ENCODE measurements around the gene CCDC43. TPM values are rescaled to one million over a fixed set of nuclear protein-coding genes. Genes with fewer than 3 reads are reported as not detected.
A peak's percentile ranks its signal among the peaks of the same experiment; 100 is the strongest.
"Not testable (repeated sequence)": the region's sequence is repeated elsewhere in the genome, so short reads cannot be mapped to it uniquely, and the experiment has no call there.

The CCDC43 gene
- total RNA-seq, 1 experiment from 2014 or later = 33.0 TPM

DNA sequence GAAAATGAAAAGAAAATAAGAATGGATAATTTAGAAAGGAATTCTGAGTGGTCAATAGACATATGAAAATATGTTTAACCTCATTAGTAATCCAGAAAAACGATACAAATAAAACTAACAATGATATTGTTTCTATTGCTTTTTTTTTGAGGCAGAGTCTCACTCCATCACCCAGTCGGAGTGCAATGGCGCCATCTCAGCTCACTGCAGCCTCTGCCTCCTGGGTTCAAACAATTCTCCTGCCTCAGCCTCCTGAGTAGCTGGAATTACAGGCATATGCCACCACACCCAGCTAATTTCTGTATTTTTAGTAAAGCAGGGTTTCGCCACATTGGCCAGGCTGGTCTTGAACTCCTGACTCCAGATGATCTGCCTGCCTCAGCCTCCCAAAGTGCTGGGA is 55.2 kb downstream of the CCDC43 start:
- intact Hi-C loops (cut with micrococcal nuclease); H3K4me1 ChIP-seq (ENCODE audit: control insufficient read depth in 1 of 2, insufficient read depth in 2 of 2, low read length in 2 of 2); ATAC-seq; H3K9me2 ChIP-seq (ENCODE audit: insufficient read depth); H3K4me3 ChIP-seq (replicated peaks in 1 of 2; ENCODE audit: low read depth in 1 of 2, low read length in 2 of 2); DNase-seq (ENCODE audit: low read depth, low spot score); H3K79me2 ChIP-seq (ENCODE audit: insufficient read depth, low read length); POLR2A ChIA-PET; H4K20me1 ChIP-seq (ENCODE audit: insufficient read depth); BruUV-seq (replicated peaks); H3K36me3 ChIP-seq (ENCODE audit: control insufficient read depth in 1 of 2, insufficient read depth in 2 of 2, low read length in 2 of 2); H3K9ac ChIP-seq (ENCODE audit: low read length); H2AFZ ChIP-seq (ENCODE audit: low read depth, low read length, poor library complexity, severe bottlenecking); H3K27me3 ChIP-seq (ENCODE audit: insufficient read depth, low read length); H3K27ac ChIP-seq (ENCODE audit: low read depth, low read length); H3K9me3 ChIP-seq (ENCODE audit: control insufficient read depth in 1 of 2, insufficient read depth in 1 of 2, low read depth in 1 of 2, low read length in 2 of 2); H3K4me2 ChIP-seq (ENCODE audit: low read length); RAD21 ChIA-PET (ENCODE audit: low non-redundant PET in 1 of 2, low total read pairs in 2 of 2, uncharacterized antibody in 2 of 2, unreplicated experiment in 2 of 2): not testable (repeated sequence)
- CTCF ChIA-PET = interaction anchor here (1.0 to 5.8 kb wide), 3 partner anchors 11 to 690 kb away, joined by 3 to 32 read pairs (median 4); no protein-coding TSS in a partner anchor
- TF ChIP-seq RAD21 (IDR thresholded peaks at IDR 0.05; ENCODE audit: low read depth) = peak; percentile 38; the same call in 1 of the 2 replicates
- TF ChIP-seq, protein P1, sequence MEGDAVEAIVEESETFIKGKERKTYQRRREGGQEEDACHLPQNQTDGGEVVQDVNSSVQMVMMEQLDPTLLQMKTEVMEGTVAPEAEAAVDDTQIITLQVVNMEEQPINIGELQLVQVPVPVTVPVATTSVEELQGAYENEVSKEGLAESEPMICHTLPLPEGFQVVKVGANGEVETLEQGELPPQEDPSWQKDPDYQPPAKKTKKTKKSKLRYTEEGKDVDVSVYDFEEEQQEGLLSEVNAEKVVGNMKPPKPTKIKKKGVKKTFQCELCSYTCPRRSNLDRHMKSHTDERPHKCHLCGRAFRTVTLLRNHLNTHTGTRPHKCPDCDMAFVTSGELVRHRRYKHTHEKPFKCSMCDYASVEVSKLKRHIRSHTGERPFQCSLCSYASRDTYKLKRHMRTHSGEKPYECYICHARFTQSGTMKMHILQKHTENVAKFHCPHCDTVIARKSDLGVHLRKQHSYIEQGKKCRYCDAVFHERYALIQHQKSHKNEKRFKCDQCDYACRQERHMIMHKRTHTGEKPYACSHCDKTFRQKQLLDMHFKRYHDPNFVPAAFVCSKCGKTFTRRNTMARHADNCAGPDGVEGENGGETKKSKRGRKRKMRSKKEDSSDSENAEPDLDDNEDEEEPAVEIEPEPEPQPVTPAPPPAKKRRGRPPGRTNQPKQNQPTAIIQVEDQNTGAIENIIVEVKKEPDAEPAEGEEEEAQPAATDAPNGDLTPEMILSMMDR (IDR thresholded peaks at IDR 0.05 in 2 of 3, conservative IDR thresholded peaks at IDR 0.05 in 1 of 3; ENCODE audit: borderline replicate concordance in 1 of 3, insufficient read depth in 1 of 3, low read depth in 2 of 3, low read length in 2 of 3) = peak in 1 of 3 experiments; percentile 16; a peak in 1 of 6 replicates

DNA sequence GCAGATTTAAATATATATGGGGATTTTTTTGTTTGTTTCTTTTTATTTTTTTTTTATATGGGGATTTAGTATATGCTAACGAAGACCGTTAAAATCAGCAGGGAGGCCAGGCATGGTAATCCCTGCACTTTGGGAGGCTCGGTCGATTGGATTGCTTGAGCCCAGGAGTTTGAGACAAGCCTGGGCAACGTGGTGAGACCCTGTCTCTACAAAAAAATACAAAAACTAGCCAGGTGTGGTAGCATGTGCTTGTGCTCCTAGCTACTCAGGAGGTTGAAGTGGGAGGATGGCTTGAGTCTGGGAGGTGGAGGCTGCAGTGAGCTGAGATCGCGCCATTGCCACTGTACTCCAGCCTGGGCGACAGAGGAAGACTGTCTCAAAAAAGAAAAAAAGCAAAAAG is 55.6 kb downstream of the CCDC43 start:
- Histone ChIP-seq H3K9ac (ENCODE audit: low read length) (no peak overlapping the region), H3K27ac (ENCODE audit: low read depth, low read length) (no peak overlapping the region), H3K4me3 (replicated peaks in 1 of 2; ENCODE audit: low read depth in 1 of 2, low read length in 2 of 2) (no peak overlapping the region), H3K4me2 (ENCODE audit: low read length) (no peak overlapping the region), H2AFZ (ENCODE audit: low read depth, low read length, poor library complexity, severe bottlenecking) (no peak overlapping the region), H4K20me1 (ENCODE audit: insufficient read depth) (no peaks in the 10 kb centered on the region), H3K9me3 (ENCODE audit: control insufficient read depth in 1 of 2, insufficient read depth in 1 of 2, low read depth in 1 of 2, low read length in 2 of 2) (no peaks in the 10 kb centered on the region), H3K9me2 (ENCODE audit: insufficient read depth) (no peaks in the 10 kb centered on the region), H3K79me2 (ENCODE audit: insufficient read depth, low read length) (no peaks in the 10 kb centered on the region), H3K27me3 (ENCODE audit: insufficient read depth, low read length) (no peaks in the 10 kb centered on the region), H3K4me1 (ENCODE audit: control insufficient read depth in 1 of 2, insufficient read depth in 2 of 2, low read length in 2 of 2) (no peaks in the 10 kb centered on the region), H3K36me3 (ENCODE audit: control insufficient read depth in 1 of 2, insufficient read depth in 2 of 2, low read length in 2 of 2) (no peaks in the 10 kb centered on the region)
- RAD21 ChIA-PET (ENCODE audit: low non-redundant PET in 1 of 2, low total read pairs in 2 of 2, uncharacterized antibody in 2 of 2, unreplicated experiment in 2 of 2) = no interaction called here
- DNase-seq (ENCODE audit: low read depth, low spot score) (no peak), ATAC-seq (no peak)
- POLR2A ChIA-PET = no interaction called here
- CTCF ChIA-PET = interaction anchor here (1.1 to 5.8 kb wide), 2 partner anchors 11 to 100 kb away, joined by 4 to 32 read pairs; no protein-coding TSS in a partner anchor
- TF ChIP-seq EZH2 (IDR thresholded peaks at IDR 0.05) = no peak
- TF ChIP-seq CBX3 (IDR thresholded peaks at IDR 0.05; ENCODE audit: low read depth) = no peak
- TF ChIP-seq EGR1 (IDR thresholded peaks at IDR 0.05; ENCODE audit: low read depth) = no peak
- no peak for TF ChIP-seq ZNF274 (IDR thresholded peaks at IDR 0.05; ENCODE audit: low read depth, low read length)
- TF ChIP-seq, protein P2, sequence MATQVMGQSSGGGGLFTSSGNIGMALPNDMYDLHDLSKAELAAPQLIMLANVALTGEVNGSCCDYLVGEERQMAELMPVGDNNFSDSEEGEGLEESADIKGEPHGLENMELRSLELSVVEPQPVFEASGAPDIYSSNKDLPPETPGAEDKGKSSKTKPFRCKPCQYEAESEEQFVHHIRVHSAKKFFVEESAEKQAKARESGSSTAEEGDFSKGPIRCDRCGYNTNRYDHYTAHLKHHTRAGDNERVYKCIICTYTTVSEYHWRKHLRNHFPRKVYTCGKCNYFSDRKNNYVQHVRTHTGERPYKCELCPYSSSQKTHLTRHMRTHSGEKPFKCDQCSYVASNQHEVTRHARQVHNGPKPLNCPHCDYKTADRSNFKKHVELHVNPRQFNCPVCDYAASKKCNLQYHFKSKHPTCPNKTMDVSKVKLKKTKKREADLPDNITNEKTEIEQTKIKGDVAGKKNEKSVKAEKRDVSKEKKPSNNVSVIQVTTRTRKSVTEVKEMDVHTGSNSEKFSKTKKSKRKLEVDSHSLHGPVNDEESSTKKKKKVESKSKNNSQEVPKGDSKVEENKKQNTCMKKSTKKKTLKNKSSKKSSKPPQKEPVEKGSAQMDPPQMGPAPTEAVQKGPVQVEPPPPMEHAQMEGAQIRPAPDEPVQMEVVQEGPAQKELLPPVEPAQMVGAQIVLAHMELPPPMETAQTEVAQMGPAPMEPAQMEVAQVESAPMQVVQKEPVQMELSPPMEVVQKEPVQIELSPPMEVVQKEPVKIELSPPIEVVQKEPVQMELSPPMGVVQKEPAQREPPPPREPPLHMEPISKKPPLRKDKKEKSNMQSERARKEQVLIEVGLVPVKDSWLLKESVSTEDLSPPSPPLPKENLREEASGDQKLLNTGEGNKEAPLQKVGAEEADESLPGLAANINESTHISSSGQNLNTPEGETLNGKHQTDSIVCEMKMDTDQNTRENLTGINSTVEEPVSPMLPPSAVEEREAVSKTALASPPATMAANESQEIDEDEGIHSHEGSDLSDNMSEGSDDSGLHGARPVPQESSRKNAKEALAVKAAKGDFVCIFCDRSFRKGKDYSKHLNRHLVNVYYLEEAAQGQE (IDR thresholded peaks at IDR 0.05; ENCODE audit: low read depth) = no peak
- intact Hi-C loops (cut with micrococcal nuclease) = no loop called here
- BruUV-seq (replicated peaks) = no TSS peak

Data from HCT116 (cell line).